Endothelial cell of umbilical vein (primary cell): ENCODE data around the gene ANKRD63. TPM values are rescaled to one million over a fixed set of nuclear protein-coding genes. Genes with fewer than 3 reads are reported as not detected.

ENCODE experiments used
- BruUV-seq: library from RNA; stranded (reverse); fragments of 400-500 nt; replicated peaks from 2 replicates; lab custom pipeline; 2021; lab: Mats Ljungman, UMichigan
- CTCF ChIA-PET: fragments of 300-600, 350-600 bp; sonication (Branson Sonifier 250); formaldehyde crosslinking; loops from one replicate; lab custom pipeline; 2021; ENCODE audit warnings: antibody characterized with exemption, inconsistent platforms; lab: Charles Lee
- POLR2A ChIA-PET: fragments of 300-600, 350-600 bp; sonication (Branson Sonifier 250); formaldehyde crosslinking; loops from one replicate; lab custom pipeline; 2021; ENCODE audit warnings: antibody characterized with exemption, inconsistent platforms; lab: Charles Lee
- DNase-seq: peaks from one replicate; pipeline ENCODE4 v3.0.0-alpha.2; 2011; ENCODE audit warnings: low read depth, low spot score
- FAIRE-seq: peaks from 2 replicates; lab custom pipeline; 2011; peaks lifted over from hg19 to GRCh38; lab: Jason Lieb, UNC
- H2AFZ ChIP-seq: 2 replicates; pipeline ENCODE4 v1.6.0; 2012; ENCODE audit warnings: low read depth, low read length, control low read depth, inconsistent platforms
- H3K27ac ChIP-seq: 2 replicates; pipeline ENCODE4 v1.5.1; 2011; ENCODE audit warnings: low read depth, mild to moderate bottlenecking, control low read depth, low read length, moderate library complexity; ENCODE audit not compliant: insufficient read depth
- H3K27me3 ChIP-seq, 2 experiments: 2 replicates each; pipeline versions ENCODE4 v1.6.0 to v1.6.1; 2011; ENCODE audit warnings: low read length in 2 of 2, mixed read lengths in 1 of 2; ENCODE audit not compliant: control insufficient read depth in 2 of 2, insufficient read depth in 2 of 2
- H3K36me3 ChIP-seq, 2 experiments: 2 replicates in 1 of 2; 3 replicates in 1 of 2; pipeline ENCODE4 v1.5.1; 2011; ENCODE audit warnings: low read length in 2 of 2, mild to moderate bottlenecking in 1 of 2, moderate library complexity in 1 of 2; ENCODE audit not compliant: control insufficient read depth in 2 of 2, insufficient read depth in 2 of 2; ENCODE audit errors: extremely low read depth in 1 of 2
- H3K4me1 ChIP-seq: 3 replicates; pipeline ENCODE4 v1.5.1; 2011; ENCODE audit warnings: mild to moderate bottlenecking, low read length; ENCODE audit not compliant: control insufficient read depth, insufficient read depth; ENCODE audit errors: extremely low read depth
- H3K4me2 ChIP-seq: 2 replicates; pipeline ENCODE4 v1.6.1; 2011; ENCODE audit warnings: low read length, control low read depth, mixed read lengths; ENCODE audit not compliant: insufficient read depth
- H3K4me3 ChIP-seq, 3 experiments: fragments of 200-600 bp in 1 of 3; sonication (generic), shearing (Covaris generic) in 1 of 3; replicated peaks in 1 of 3; 2 replicates each; pipeline ENCODE4 v1.5.1; 2011 to 2016; ENCODE audit warnings: control low read depth in 3 of 3, low read length in 3 of 3, mild to moderate bottlenecking in 2 of 3, inconsistent platforms in 1 of 3, low read depth in 1 of 3, moderate library complexity in 1 of 3; ENCODE audit not compliant: insufficient read depth in 1 of 3
- H3K79me2 ChIP-seq: 2 replicates; pipeline ENCODE4 v1.6.0; 2012; ENCODE audit warnings: low read length, inconsistent platforms; ENCODE audit not compliant: control insufficient read depth, insufficient read depth
- H3K9ac ChIP-seq: replicated peaks from 2 replicates; pipeline ENCODE3; 2011; ENCODE audit warnings: low read length, control low read depth; ENCODE audit not compliant: insufficient read depth; ENCODE audit errors: extremely low read depth
- H3K9me1 ChIP-seq: replicated peaks from 3 replicates; pipeline ENCODE4 v1.6.0; 2011; ENCODE audit warnings: mild to moderate bottlenecking, low read length; ENCODE audit not compliant: control insufficient read depth, insufficient read depth; ENCODE audit errors: extremely low read depth
- H3K9me3 ChIP-seq: replicated peaks from 2 replicates; pipeline ENCODE4 v1.5.1; 2012; ENCODE audit warnings: low read length, inconsistent platforms; ENCODE audit not compliant: control insufficient read depth, insufficient read depth
- H4K20me1 ChIP-seq: replicated peaks from 2 replicates; pipeline ENCODE3; 2011; ENCODE audit warnings: mild to moderate bottlenecking, low read length; ENCODE audit not compliant: control insufficient read depth, insufficient read depth; ENCODE audit errors: extremely low read depth
- FOS ChIP-seq: IDR thresholded peaks from 2 replicates; pipeline ENCODE4 v1.6.1; 2011; ENCODE audit warnings: mild to moderate bottlenecking, low read length, moderate library complexity, borderline replicate concordance; ENCODE audit not compliant: insufficient read depth
- GATA2 ChIP-seq: IDR thresholded peaks from 2 replicates; pipeline ENCODE4 v1.7.0; 2011; ENCODE audit warnings: low read depth, mild to moderate bottlenecking, moderate library complexity, mixed read lengths, low read length; ENCODE audit not compliant: insufficient read length, insufficient read depth
- JUN ChIP-seq: IDR thresholded peaks from 2 replicates; pipeline ENCODE4 v1.6.1; 2011; ENCODE audit warnings: borderline replicate concordance, low read depth; ENCODE audit not compliant: insufficient read length, insufficient read depth
- MAX ChIP-seq: IDR thresholded peaks from 2 replicates; pipeline ENCODE4 v1.6.1; 2011; ENCODE audit not compliant: insufficient read depth, insufficient read length
- MYC ChIP-seq: IDR thresholded peaks from one replicate; pipeline ENCODE4 v1.6.1; 2011; ENCODE audit warnings: mild to moderate bottlenecking, low read depth, low read length
- POLR2A ChIP-seq: IDR thresholded peaks from 2 replicates; pipeline ENCODE4 v1.6.1; 2012; ENCODE audit warnings: low read depth, mild to moderate bottlenecking, control low read depth, low read length
- POLR2AphosphoS5 ChIP-seq: IDR thresholded peaks from 2 replicates; pipeline ENCODE4 v1.6.1; 2012; ENCODE audit warnings: low read depth, mild to moderate bottlenecking, control low read depth, low read length, moderate library complexity; ENCODE audit not compliant: insufficient read depth
- dilution Hi-C: fragments of 300-500 bp; cut with MboI; formaldehyde crosslinking; loops from one replicate; pipeline ENCODE4 v1.15.0; 2019; ENCODE audit warnings: low sequenced_read_pairs; ENCODE audit not compliant: extremely low pct_ligation_motif_present
- intact Hi-C: fragments of 100-400 bp; cut with micrococcal nuclease; formaldehyde crosslinking; loops from one replicate; pipeline ENCODE4 v1.10.0; 2022
- polyA plus RNA-seq, 4 experiments: library from polyadenylated mRNA; depleted of rRNA in 3 of 4; stranded (reverse) in 3 of 4; unstranded in 1 of 4; fragments of >200 nt; gene quantifications; 2 replicates each; pipeline versions ENCODE4 v1.2.1 to v1.2.3, GENCODE V29; 2011 to 2012; ENCODE audit warnings: missing spikeins in 1 of 4
- total RNA-seq: library from RNA; stranded (reverse); gene quantifications from 2 replicates; pipeline ENCODE4 v1.2.3, GENCODE V29; 2021
- TF ChIP-seq, protein P1 (sequence below), 2 donors: IDR thresholded peaks; 1 replicate in 1 of 2; 2 replicates in 1 of 2; pipeline ENCODE4 v1.5.1; 2011; ENCODE audit warnings: low read length in 2 of 2, mild to moderate bottlenecking in 2 of 2, moderate library complexity in 2 of 2, control low read depth in 1 of 2, inconsistent platforms in 1 of 2, low read depth in 1 of 2; ENCODE audit not compliant: insufficient read depth in 1 of 2; ENCODE audit errors: extremely low read depth in 1 of 2

The ANKRD63 gene
- total and polyA plus RNA-seq, 2 donors (not counting 3 experiments of a cell fraction or from before 2014, with no cell fraction given): not detected

GRCh38 chr15:40331637-40332036 lies 48.8 kb upstream of the ANKRD63 start:
- Histone ChIP-seq H3K4me1 (peaks cover 49% of the 10 kb centered on the region), H3K36me3 (peaks cover 0 to 8% of the 10 kb centered on the region in 2 experiments), H3K4me3 (no peak overlapping the region), H3K79me2 (no peaks in the 10 kb centered on the region), H3K27ac (no peak overlapping the region), H3K9me1 (no peaks in the 10 kb centered on the region), H3K9ac (no peak overlapping the region), H4K20me1 (no peaks in the 10 kb centered on the region), H3K9me3 (no peaks in the 10 kb centered on the region), H3K4me2 (no peak overlapping the region), H3K27me3 (no peaks in the 10 kb centered on the region), H2AFZ (no peak overlapping the region)
- POLR2A ChIA-PET: no interaction called here
- DNase-seq (no peak), FAIRE-seq (peak; percentile 4)
- dilution Hi-C loops (no loop called here), intact Hi-C loops (no loop called here)
- CTCF ChIA-PET: interaction anchor here (1.0 to 2.2 kb wide), 4 partner anchors 9 to 57 kb away, joined by 3 to 11 read pairs (median 6); no protein-coding TSS in a partner anchor
- no TSS peak for BruUV-seq
- no peak for TF ChIP-seq POLR2AphosphoS5
- TF ChIP-seq MAX: no peak
- no peak for TF ChIP-seq GATA2
- no peak for TF ChIP-seq JUN
- TF ChIP-seq MYC: no peak
- TF ChIP-seq, protein P1, sequence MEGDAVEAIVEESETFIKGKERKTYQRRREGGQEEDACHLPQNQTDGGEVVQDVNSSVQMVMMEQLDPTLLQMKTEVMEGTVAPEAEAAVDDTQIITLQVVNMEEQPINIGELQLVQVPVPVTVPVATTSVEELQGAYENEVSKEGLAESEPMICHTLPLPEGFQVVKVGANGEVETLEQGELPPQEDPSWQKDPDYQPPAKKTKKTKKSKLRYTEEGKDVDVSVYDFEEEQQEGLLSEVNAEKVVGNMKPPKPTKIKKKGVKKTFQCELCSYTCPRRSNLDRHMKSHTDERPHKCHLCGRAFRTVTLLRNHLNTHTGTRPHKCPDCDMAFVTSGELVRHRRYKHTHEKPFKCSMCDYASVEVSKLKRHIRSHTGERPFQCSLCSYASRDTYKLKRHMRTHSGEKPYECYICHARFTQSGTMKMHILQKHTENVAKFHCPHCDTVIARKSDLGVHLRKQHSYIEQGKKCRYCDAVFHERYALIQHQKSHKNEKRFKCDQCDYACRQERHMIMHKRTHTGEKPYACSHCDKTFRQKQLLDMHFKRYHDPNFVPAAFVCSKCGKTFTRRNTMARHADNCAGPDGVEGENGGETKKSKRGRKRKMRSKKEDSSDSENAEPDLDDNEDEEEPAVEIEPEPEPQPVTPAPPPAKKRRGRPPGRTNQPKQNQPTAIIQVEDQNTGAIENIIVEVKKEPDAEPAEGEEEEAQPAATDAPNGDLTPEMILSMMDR (IDR thresholded peaks at IDR 0.05; ENCODE audit: extremely low read depth in 1 of 2, insufficient read depth in 1 of 2, low read depth in 1 of 2, low read length in 2 of 2): no peak
- no peak for TF ChIP-seq FOS
- TF ChIP-seq POLR2A: peak; percentile 3
